Cardiac muscle cell (in vitro differentiated cells and primary cell): Measurements from ENCODE around the gene NEO1. TPM values are rescaled to one million over a fixed set of nuclear protein-coding genes. Genes with fewer than 3 reads are reported as not detected.

ENCODE experiments used
- DNase-seq, 2 donors: peaks; one replicate each; pipeline versions ENCODE4 v3.0.0 to v3.0.0-alpha.2; 2010 to 2017; ENCODE audit warnings: low read depth in 1 of 2, low spot score in 1 of 2
- H3K27ac ChIP-seq: fragments of 200-600 bp; sonication (generic); 2 replicates; pipeline ENCODE4 v1.5.1; 2016
- H3K27me3 ChIP-seq: fragments of 200-600 bp; sonication (generic); 2 replicates; pipeline ENCODE4 v1.6.0; 2016; ENCODE audit warnings: control low read depth
- H3K36me3 ChIP-seq: fragments of 200-600 bp; sonication (generic); 2 replicates; pipeline ENCODE4 v1.5.1; 2016; ENCODE audit warnings: control low read depth
- H3K4me1 ChIP-seq: fragments of 200-600 bp; sonication (generic); 2 replicates; pipeline ENCODE4 v1.8.1; 2017; ENCODE audit warnings: low read depth, mild to moderate bottlenecking, mixed run types
- H3K4me3 ChIP-seq: fragments of 200-600 bp; sonication (generic); 2 replicates; pipeline ENCODE4 v1.5.1; 2016; ENCODE audit warnings: mild to moderate bottlenecking
- H3K9me3 ChIP-seq: fragments of 200-600 bp; sonication (generic); 2 replicates; pipeline ENCODE4 v1.5.1; 2017; ENCODE audit warnings: low read depth, mild to moderate bottlenecking, control low read depth
- polyA plus RNA-seq: library from polyadenylated mRNA; unstranded; fragments of >200 nt; fragmentation: Nextera tagmentation; extraction: Ambion mirVana; gene quantifications from 2 replicates; pipeline ENCODE4 v1.2.1, GENCODE V29; 2016
- total RNA-seq: library from RNA; depleted of rRNA; stranded (reverse); fragments of >200 nt; gene quantifications from 2 replicates; pipeline ENCODE4 v1.2.3, GENCODE V29; 2016
- TF ChIP-seq, protein P1 (sequence below): IDR thresholded peaks from 2 replicates; pipeline ENCODE4 v1.5.1; 2012; ENCODE audit warnings: low read depth, mild to moderate bottlenecking, low read length

NEO1 gene
- total and polyA plus RNA-seq, 2 experiments from 2014 or later, result 12.9 to 37.4 TPM

- Histone ChIP-seq H3K4me1 (peaks cover 36% of the 10 kb centered on the region), H3K4me3 (no peak overlapping the region), H3K27ac (peak overlapping the region; percentile 69), H3K27me3 (no peaks in the 10 kb centered on the region), H3K9me3 (no peaks in the 10 kb centered on the region), H3K36me3 (peaks cover 76% of the 10 kb centered on the region)
- no peak for DNase-seq
- TF ChIP-seq, protein P1, sequence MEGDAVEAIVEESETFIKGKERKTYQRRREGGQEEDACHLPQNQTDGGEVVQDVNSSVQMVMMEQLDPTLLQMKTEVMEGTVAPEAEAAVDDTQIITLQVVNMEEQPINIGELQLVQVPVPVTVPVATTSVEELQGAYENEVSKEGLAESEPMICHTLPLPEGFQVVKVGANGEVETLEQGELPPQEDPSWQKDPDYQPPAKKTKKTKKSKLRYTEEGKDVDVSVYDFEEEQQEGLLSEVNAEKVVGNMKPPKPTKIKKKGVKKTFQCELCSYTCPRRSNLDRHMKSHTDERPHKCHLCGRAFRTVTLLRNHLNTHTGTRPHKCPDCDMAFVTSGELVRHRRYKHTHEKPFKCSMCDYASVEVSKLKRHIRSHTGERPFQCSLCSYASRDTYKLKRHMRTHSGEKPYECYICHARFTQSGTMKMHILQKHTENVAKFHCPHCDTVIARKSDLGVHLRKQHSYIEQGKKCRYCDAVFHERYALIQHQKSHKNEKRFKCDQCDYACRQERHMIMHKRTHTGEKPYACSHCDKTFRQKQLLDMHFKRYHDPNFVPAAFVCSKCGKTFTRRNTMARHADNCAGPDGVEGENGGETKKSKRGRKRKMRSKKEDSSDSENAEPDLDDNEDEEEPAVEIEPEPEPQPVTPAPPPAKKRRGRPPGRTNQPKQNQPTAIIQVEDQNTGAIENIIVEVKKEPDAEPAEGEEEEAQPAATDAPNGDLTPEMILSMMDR, result no peak
Measured at GRCh38 chr15:73330206-73331051, 278.2 kb downstream of the NEO1 start.

- no peak overlapping the region for H3K4me3 ChIP-seq
- no peak for DNase-seq
- H3K27ac ChIP-seq, result peak overlapping the region; percentile 69
- H3K4me1 ChIP-seq, result peaks cover 43% of the 10 kb centered on the region
- no peaks in the 10 kb centered on the region for H3K9me3 ChIP-seq
- H3K27me3 ChIP-seq, result no peaks in the 10 kb centered on the region
- TF ChIP-seq, protein P1, result no peak
- peaks cover 75% of the 10 kb centered on the region for H3K36me3 ChIP-seq
Measured at GRCh38 chr15:73331501-73331900, 279.2 kb downstream of the NEO1 start.

GRCh38 chr15:73331991-73332925, 280.0 kb downstream of the NEO1 start:
- DNase-seq, result no peak
- no peaks in the 10 kb centered on the region for H3K27me3 ChIP-seq
- no peak overlapping the region for H3K4me3 ChIP-seq
- peak overlapping the region; percentile 69 for H3K27ac ChIP-seq
- H3K36me3 ChIP-seq, result peaks cover 81% of the 10 kb centered on the region
- H3K9me3 ChIP-seq, result no peaks in the 10 kb centered on the region
- TF ChIP-seq, protein P1, result no peak
- peaks cover 43% of the 10 kb centered on the region for H3K4me1 ChIP-seq

- TF ChIP-seq, protein P1, result no peak
- DNase-seq, result no peak
Measured at GRCh38 chr15:73333001-73333400, 280.7 kb downstream of the NEO1 start.

GRCh38 chr15:73334086-73334485, 281.8 kb downstream of the NEO1 start:
- peaks cover 77% of the 10 kb centered on the region for H3K36me3 ChIP-seq
- TF ChIP-seq, protein P1, result no peak
- no peak overlapping the region for H3K4me3 ChIP-seq
- no peak for DNase-seq
- H3K27ac ChIP-seq, result peak overlapping the region; percentile 48
- no peaks in the 10 kb centered on the region for H3K27me3 ChIP-seq
- H3K9me3 ChIP-seq, result no peaks in the 10 kb centered on the region
- peaks cover 44% of the 10 kb centered on the region for H3K4me1 ChIP-seq

More at GRCh38 chr15:73333001-73333400, 280.7 kb downstream of the NEO1 start:
- no peaks in the 10 kb centered on the region for H3K27me3 ChIP-seq
- no peaks in the 10 kb centered on the region for H3K9me3 ChIP-seq
- H3K4me1 ChIP-seq, result peaks cover 43% of the 10 kb centered on the region
- H3K4me3 ChIP-seq, result no peak overlapping the region
- H3K36me3 ChIP-seq, result peaks cover 81% of the 10 kb centered on the region
- peak overlapping the region; percentile 69 for H3K27ac ChIP-seq
